Fibroblast of lung (primary cell): ENCODE data around the gene IVD. TPM values are rescaled to one million over a fixed set of nuclear protein-coding genes. Genes with fewer than 3 reads are reported as not detected.

Experiments
- DNase-seq, 2 donors: peaks; one replicate each; pipeline versions ENCODE4 v3.0.0 to v3.0.0-alpha.2; 2010; ENCODE audit warnings: low read depth in 2 of 2
- H2AFZ ChIP-seq: 2 replicates; pipeline ENCODE4 v1.5.1; 2012; ENCODE audit warnings: low read length, control low read depth, inconsistent platforms
- H3K27ac ChIP-seq: 2 replicates; pipeline ENCODE4 v1.5.1; 2011; ENCODE audit warnings: low read length, control low read depth; ENCODE audit not compliant: insufficient read depth
- H3K27me3 ChIP-seq: 2 replicates; pipeline ENCODE4 v1.5.1; 2011; ENCODE audit warnings: mild to moderate bottlenecking, low read length; ENCODE audit not compliant: control insufficient read depth, insufficient read depth
- H3K36me3 ChIP-seq: 2 replicates; pipeline ENCODE4 v1.5.1; 2011; ENCODE audit warnings: low read length; ENCODE audit not compliant: control insufficient read depth, insufficient read depth
- H3K4me1 ChIP-seq: 2 replicates; pipeline ENCODE4 v1.5.1; 2011; ENCODE audit warnings: low read length; ENCODE audit not compliant: control insufficient read depth, insufficient read depth; ENCODE audit errors: extremely low read depth
- H3K4me2 ChIP-seq: 2 replicates; pipeline ENCODE4 v1.5.1; 2011; ENCODE audit warnings: low read length, control low read depth; ENCODE audit not compliant: insufficient read depth; ENCODE audit errors: extremely low read depth
- H3K4me3 ChIP-seq, 4 experiments: fragments of 200-600 bp in 1 of 4; sonication (generic) in 1 of 4; replicated peaks in 1 of 4; 2 replicates each; pipeline ENCODE4 v1.5.1; 2011 to 2016; ENCODE audit warnings: low read length in 4 of 4, low read depth in 3 of 4, mild to moderate bottlenecking in 3 of 4, control low read depth in 2 of 4, inconsistent platforms in 1 of 4, mixed read lengths in 1 of 4; ENCODE audit not compliant: insufficient read depth in 1 of 4; ENCODE audit errors: control extremely low read depth in 1 of 4
- H3K79me2 ChIP-seq: 2 replicates; pipeline ENCODE4 v1.5.1; 2012; ENCODE audit warnings: mild to moderate bottlenecking, low read length, inconsistent platforms; ENCODE audit not compliant: control insufficient read depth, insufficient read depth
- H3K9ac ChIP-seq: 2 replicates; pipeline ENCODE4 v1.5.1; 2011; ENCODE audit warnings: mild to moderate bottlenecking, low read length, control low read depth; ENCODE audit not compliant: insufficient read depth
- H3K9me3 ChIP-seq: 2 replicates; pipeline ENCODE4 v1.5.1; 2012; ENCODE audit warnings: low read depth, low read length; ENCODE audit not compliant: control insufficient read depth, insufficient read depth
- H4K20me1 ChIP-seq: 2 replicates; pipeline ENCODE4 v1.5.1; 2011; ENCODE audit warnings: low read length; ENCODE audit not compliant: control insufficient read depth, insufficient read depth; ENCODE audit errors: extremely low read depth
- EZH2 ChIP-seq: IDR thresholded peaks from 2 replicates; pipeline ENCODE4 v1.5.1; 2012; ENCODE audit warnings: low read length, control low read depth, mild to moderate bottlenecking; ENCODE audit errors: missing control alignments
- polyA plus RNA-seq, 2 donors: library from polyadenylated mRNA; depleted of rRNA in 1 of 2; stranded (reverse) in 1 of 2; unstranded in 1 of 2; fragments of >200 nt; gene quantifications; 2 replicates each; pipeline ENCODE4 v1.2.1, GENCODE V29; 2011 to 2012; ENCODE audit warnings: missing spikeins in 1 of 2
- total RNA-seq: library from RNA; depleted of rRNA; stranded (reverse); fragments of >200 nt; gene quantifications from 2 replicates; pipeline ENCODE4 v1.2.1, GENCODE V29; 2014
- TF ChIP-seq, protein P1 (sequence below), 2 donors: IDR thresholded peaks in 1 of 2; conservative IDR thresholded peaks in 1 of 2; 1 replicate in 1 of 2; 2 replicates in 1 of 2; pipeline ENCODE4 v1.5.1; 2011 to 2012; ENCODE audit warnings: low read length in 2 of 2, control low read depth in 1 of 2, inconsistent platforms in 1 of 2, low read depth in 1 of 2, mild to moderate bottlenecking in 1 of 2

The IVD gene
- total and polyA plus RNA-seq, 2 donors (not counting 1 experiment from before 2014, with no cell fraction given) = 37.9 to 61.8 TPM

- Histone ChIP-seq H3K36me3 (no peaks in the 10 kb centered on the region), H3K4me2 (peak overlapping the region; percentile 35), H3K27me3 (peaks cover 75% of the 10 kb centered on the region), H3K4me1 (peaks cover 6% of the 10 kb centered on the region), H3K9me3 (no peaks in the 10 kb centered on the region), H2AFZ (no peak overlapping the region), H4K20me1 (no peaks in the 10 kb centered on the region), H3K27ac (no peak overlapping the region), H3K79me2 (no peaks in the 10 kb centered on the region), H3K9ac (no peak overlapping the region), H3K4me3 (peak overlapping the region in 2 of 4 experiments; percentile 42 to 50)
- no peak for TF ChIP-seq EZH2
- TF ChIP-seq, protein P1, sequence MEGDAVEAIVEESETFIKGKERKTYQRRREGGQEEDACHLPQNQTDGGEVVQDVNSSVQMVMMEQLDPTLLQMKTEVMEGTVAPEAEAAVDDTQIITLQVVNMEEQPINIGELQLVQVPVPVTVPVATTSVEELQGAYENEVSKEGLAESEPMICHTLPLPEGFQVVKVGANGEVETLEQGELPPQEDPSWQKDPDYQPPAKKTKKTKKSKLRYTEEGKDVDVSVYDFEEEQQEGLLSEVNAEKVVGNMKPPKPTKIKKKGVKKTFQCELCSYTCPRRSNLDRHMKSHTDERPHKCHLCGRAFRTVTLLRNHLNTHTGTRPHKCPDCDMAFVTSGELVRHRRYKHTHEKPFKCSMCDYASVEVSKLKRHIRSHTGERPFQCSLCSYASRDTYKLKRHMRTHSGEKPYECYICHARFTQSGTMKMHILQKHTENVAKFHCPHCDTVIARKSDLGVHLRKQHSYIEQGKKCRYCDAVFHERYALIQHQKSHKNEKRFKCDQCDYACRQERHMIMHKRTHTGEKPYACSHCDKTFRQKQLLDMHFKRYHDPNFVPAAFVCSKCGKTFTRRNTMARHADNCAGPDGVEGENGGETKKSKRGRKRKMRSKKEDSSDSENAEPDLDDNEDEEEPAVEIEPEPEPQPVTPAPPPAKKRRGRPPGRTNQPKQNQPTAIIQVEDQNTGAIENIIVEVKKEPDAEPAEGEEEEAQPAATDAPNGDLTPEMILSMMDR (conservative IDR thresholded peaks at IDR 0.05 in 1 of 2, IDR thresholded peaks at IDR 0.05 in 1 of 2; ENCODE audit: low read depth in 1 of 2, low read length in 2 of 2) = no peak
- DNase-seq = no peak
Measured at GRCh38 chr15:40436116-40436891, 30.7 kb downstream of the IVD start.

- Histone ChIP-seq H3K79me2 (no peaks in the 10 kb centered on the region), H3K4me2 (peak overlapping the region; percentile 35), H3K4me1 (peaks cover 6% of the 10 kb centered on the region), H3K27me3 (peaks cover 75% of the 10 kb centered on the region), H3K27ac (no peak overlapping the region), H3K4me3 (peak overlapping the region in 2 of 4 experiments; percentile 42 to 50), H3K9me3 (no peaks in the 10 kb centered on the region), H3K36me3 (no peaks in the 10 kb centered on the region), H3K9ac (no peak overlapping the region), H4K20me1 (no peaks in the 10 kb centered on the region), H2AFZ (no peak overlapping the region)
- no peak for DNase-seq
- TF ChIP-seq, protein P1 (conservative IDR thresholded peaks at IDR 0.05 in 1 of 2, IDR thresholded peaks at IDR 0.05 in 1 of 2; ENCODE audit: low read depth in 1 of 2, low read length in 2 of 2) = no peak
- TF ChIP-seq EZH2 = peak; percentile 96
Measured at GRCh38 chr15:40436892-40437751, 31.5 kb downstream of the IVD start.
